Posterior cingulate gyrus (tissue), 11 donors: ENCODE data around the gene NPAS4.

Experiments
- DNase-seq, 10 donors: peaks; one replicate each; pipeline versions ENCODE4 v3.0.0 to v3.0.0-alpha.2; 2020 to 2021; ENCODE audit warnings: mixed read lengths in 3 of 10
- intact Hi-C: fragments of 100-400 bp; cut with DNase I; formaldehyde crosslinking; loops from one replicate; pipeline ENCODE4 v1.15.1; 2023

Gene NPAS4

DNA sequence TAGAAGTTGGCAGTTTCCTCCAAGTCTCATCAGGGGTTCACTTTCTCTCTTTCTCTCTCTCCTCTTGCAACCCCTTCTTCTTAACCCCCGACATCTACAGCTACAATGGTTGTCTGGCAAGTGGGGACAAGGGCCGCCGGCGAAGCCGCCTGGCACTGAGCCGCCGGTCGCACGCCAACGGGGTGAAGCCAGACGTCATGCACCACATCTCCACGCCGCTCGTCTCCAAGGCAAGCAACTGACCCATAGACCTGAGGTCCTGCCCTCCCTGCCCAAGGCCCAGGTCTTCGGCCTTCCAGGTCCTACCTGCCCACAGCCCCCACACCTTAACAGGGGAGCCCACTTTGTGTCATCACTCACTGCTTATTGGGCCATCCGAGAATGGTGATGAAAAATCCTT is 50.3 kb downstream of the NPAS4 start:
- DNase-seq: peak in 1 of 10 donors; percentile 80
- intact Hi-C loops: no loop called here

- DNase-seq: peak in 1 of 10 donors; percentile 26
- intact Hi-C loops: no loop called here
These were observed 51.2 kb downstream of the NPAS4 start for GRCh38 chr11:66472054-66472453.

DNA sequence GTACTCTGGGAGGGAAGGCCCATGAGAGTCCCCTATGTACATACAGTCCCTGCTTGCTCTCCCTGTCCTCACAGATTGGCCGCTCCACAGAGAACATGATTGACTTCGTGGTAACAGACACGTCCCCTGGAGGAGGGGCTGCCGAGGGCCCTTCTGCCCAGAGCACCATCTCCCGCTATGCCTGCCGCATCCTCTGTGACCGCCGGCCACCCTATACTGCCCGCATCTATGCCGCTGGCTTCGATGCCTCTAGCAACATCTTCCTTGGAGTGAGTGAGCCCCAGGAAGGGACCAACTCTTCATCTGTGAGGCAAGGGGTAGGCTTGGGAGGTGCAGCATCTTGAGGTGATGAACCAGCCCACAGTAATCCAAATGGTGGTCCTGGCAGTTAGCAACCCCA is 52.3 kb downstream of the NPAS4 start:
- peak in 2 of 10 donors; percentile 24 to 66 for DNase-seq
- intact Hi-C loops: no loop called here

DNA sequence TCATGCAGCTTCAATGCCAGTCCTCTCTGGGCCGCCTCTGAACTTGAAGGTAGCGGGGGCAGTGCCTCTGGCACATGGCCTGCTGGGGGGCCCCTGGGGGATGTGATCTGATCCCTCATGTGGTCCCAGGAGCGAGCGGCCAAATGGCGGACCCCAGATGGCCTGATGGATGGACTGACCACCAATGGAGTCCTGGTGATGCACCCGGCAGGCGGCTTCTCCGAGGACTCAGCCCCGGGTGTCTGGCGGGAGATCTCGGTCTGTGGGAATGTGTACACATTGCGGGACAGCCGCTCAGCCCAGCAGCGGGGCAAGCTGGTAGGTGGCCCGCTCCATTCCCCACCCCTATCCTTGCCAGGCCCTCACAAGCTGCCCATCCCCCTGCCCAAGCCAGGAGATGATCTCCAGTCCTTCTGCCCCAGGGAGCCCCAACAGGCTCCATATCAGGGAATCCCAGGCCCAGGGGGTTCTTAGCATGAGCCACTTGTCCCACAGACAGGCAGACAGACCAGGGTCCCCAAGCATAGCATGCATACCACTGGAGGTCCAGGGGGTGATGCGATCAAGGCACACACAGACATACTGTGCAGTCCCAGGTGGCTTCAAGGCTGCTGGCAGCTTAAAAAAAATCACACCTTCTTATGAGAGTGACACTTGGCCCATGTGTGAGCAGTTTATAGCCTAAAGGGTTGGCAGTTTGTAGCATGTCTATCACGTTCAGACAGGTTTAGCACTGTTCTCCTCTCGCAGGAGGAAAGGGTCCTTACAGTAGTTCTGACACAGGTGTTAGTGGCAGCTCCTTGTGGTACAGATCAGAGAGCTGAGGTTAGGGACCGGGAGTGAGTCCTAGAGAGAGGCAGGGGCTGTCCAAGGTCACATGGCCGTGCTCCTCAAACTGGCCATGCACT is 53.0 kb downstream of the NPAS4 start:
- intact Hi-C loops: no loop called here

GRCh38 chr11:66475349-66476172 is 54.7 kb downstream of the NPAS4 start:
- intact Hi-C loops: no loop called here
- peak in 2 of 10 donors; percentile 75 to 79 for DNase-seq

More for the DNA sequence above, 53.0 kb downstream of the NPAS4 start:
- DNase-seq: peak in 2 of 10 donors; percentile 76 to 79
